CD14-positive monocyte (primary cell): ENCODE measurements around the gene PKP4. TPM values are rescaled to one million over a fixed set of nuclear protein-coding genes. Genes with fewer than 3 reads are reported as not detected.

Experiments used
- DNase-seq, 3 donors: peaks; one replicate each; pipeline ENCODE4 v3.0.0-alpha.2; 2011 to 2022
- H2AFZ ChIP-seq: 2 replicates; pipeline ENCODE4 v1.6.0; 2012; ENCODE audit warnings: mild to moderate bottlenecking, low read depth, low read length, inconsistent platforms; ENCODE audit not compliant: insufficient read depth, poor library complexity, severe bottlenecking
- H3K27ac ChIP-seq, 2 donors: 1 replicate in 1 of 2; 2 replicates in 1 of 2; pipeline ENCODE4 v1.5.1; 2012 to 2013; ENCODE audit warnings: low read length in 2 of 2, control low read depth in 1 of 2, inconsistent platforms in 1 of 2, low read depth in 1 of 2, mild to moderate bottlenecking in 1 of 2
- H3K27me3 ChIP-seq, 2 donors: one replicate each; pipeline versions ENCODE4 v1.6.0 to v1.6.1; 2011 to 2013; ENCODE audit warnings: low read length in 2 of 2; ENCODE audit not compliant: control insufficient read depth in 2 of 2, insufficient read depth in 2 of 2
- H3K36me3 ChIP-seq, 2 donors: replicated peaks in 1 of 2; 1 replicate in 1 of 2; 2 replicates in 1 of 2; pipeline versions ENCODE4 v1.5.1 to v1.6.1; 2012 to 2013; ENCODE audit warnings: low read length in 2 of 2, control low read depth in 1 of 2, inconsistent platforms in 1 of 2, mild to moderate bottlenecking in 1 of 2; ENCODE audit not compliant: insufficient read depth in 2 of 2, control insufficient read depth in 1 of 2
- H3K4me1 ChIP-seq, 2 donors: 1 replicate in 1 of 2; 2 replicates in 1 of 2; pipeline versions ENCODE4 v1.5.1 to v1.6.1; 2012 to 2013; ENCODE audit warnings: low read length in 2 of 2, control low read depth in 1 of 2, inconsistent platforms in 1 of 2, mild to moderate bottlenecking in 1 of 2, moderate library complexity in 1 of 2; ENCODE audit not compliant: insufficient read depth in 2 of 2, control insufficient read depth in 1 of 2
- H3K4me2 ChIP-seq: replicated peaks from 2 replicates; pipeline ENCODE3; 2012; ENCODE audit warnings: low read length, moderate library complexity, mild to moderate bottlenecking; ENCODE audit not compliant: poor library complexity, severe bottlenecking; ENCODE audit errors: extremely low read depth
- H3K4me3 ChIP-seq, 3 experiments: fragments of 200-600 bp in 1 of 3; sonication (generic) in 1 of 3; replicated peaks in 1 of 3; 1 replicate in 2 of 3; 2 replicates in 1 of 3; pipeline ENCODE4 v1.5.1; 2011 to 2013; ENCODE audit warnings: low read length in 3 of 3, mild to moderate bottlenecking in 3 of 3, control low read depth in 2 of 3, low read depth in 2 of 3, inconsistent platforms in 1 of 3, moderate library complexity in 1 of 3
- H3K79me2 ChIP-seq: 2 replicates; pipeline ENCODE4 v1.6.0; 2012; ENCODE audit warnings: mild to moderate bottlenecking, control low read depth, inconsistent platforms, low read length, moderate library complexity; ENCODE audit not compliant: insufficient read depth
- H3K9ac ChIP-seq: 2 replicates; pipeline ENCODE4 v1.6.0; 2017; ENCODE audit warnings: low read length, mild to moderate bottlenecking; ENCODE audit not compliant: insufficient read depth, poor library complexity, severe bottlenecking
- H3K9me3 ChIP-seq, 2 donors: replicated peaks in 1 of 2; 1 replicate in 1 of 2; 2 replicates in 1 of 2; pipeline versions ENCODE4 v1.5.1 to v1.6.1; 2012 to 2013; ENCODE audit warnings: low read length in 2 of 2, control low read depth in 1 of 2; ENCODE audit not compliant: control insufficient read depth in 1 of 2, insufficient read depth in 1 of 2
- H4K20me1 ChIP-seq: 2 replicates; pipeline ENCODE4 v1.6.0; 2012; ENCODE audit warnings: mild to moderate bottlenecking, low read length, control low read depth, moderate library complexity; ENCODE audit not compliant: insufficient read depth
- H3K27ac Mint-ChIP-seq, 7 donors: one replicate each; pipeline ENCODE4 v1.8.0; 2020; ENCODE audit warnings: mild to moderate bottlenecking in 7 of 7, mixed read lengths in 7 of 7, moderate library complexity in 6 of 7, inconsistent platforms in 2 of 7
- H3K27me3 Mint-ChIP-seq, 3 donors: one replicate each; pipeline ENCODE4 v1.8.0; 2021 to 2022; ENCODE audit warnings: low read depth in 3 of 3, mild to moderate bottlenecking in 3 of 3, mixed read lengths in 3 of 3, moderate library complexity in 3 of 3, inconsistent platforms in 1 of 3
- H3K36me3 Mint-ChIP-seq, 2 donors: one replicate each; pipeline ENCODE4 v1.8.0; 2020; ENCODE audit warnings: mixed read lengths in 2 of 2, inconsistent platforms in 1 of 2, mild to moderate bottlenecking in 1 of 2
- H3K4me1 Mint-ChIP-seq: one replicate; pipeline ENCODE4 v1.8.0; 2020; ENCODE audit warnings: mild to moderate bottlenecking, mixed read lengths
- H3K4me3 Mint-ChIP-seq, 2 donors: one replicate each; pipeline ENCODE4 v1.8.0; 2020; ENCODE audit warnings: mild to moderate bottlenecking in 2 of 2, mixed read lengths in 2 of 2, moderate library complexity in 1 of 2
- H3K9me3 Mint-ChIP-seq, 7 donors: one replicate each; pipeline ENCODE4 v1.8.0; 2020 to 2022; ENCODE audit warnings: mixed read lengths in 7 of 7, mild to moderate bottlenecking in 6 of 7, moderate library complexity in 6 of 7, inconsistent platforms in 2 of 7
- CTCF ChIP-seq: fragments of 200-600 bp; IDR thresholded peaks from one replicate; pipeline ENCODE4 v1.8.0; 2022; ENCODE audit warnings: antibody characterized with exemption, mild to moderate bottlenecking
- WGBS: methylation state at CpG from one replicate; pipeline ENCODE4 v1.1.5; 2013; ENCODE audit warnings: missing lambda C conversion rate; ENCODE audit not compliant: insufficient coverage; 5-methylcytosine and 5-hydroxymethylcytosine counted together
- intact Hi-C, 2 donors: fragments of 100-400 bp; cut with micrococcal nuclease; formaldehyde crosslinking; loops; one replicate each; pipeline versions ENCODE4 v1.15.0 to v1.15.1; 2023
- polyA plus RNA-seq, 3 donors: library from polyadenylated mRNA; depleted of rRNA in 1 of 3; unstranded in 2 of 3; stranded (reverse) in 1 of 3; fragments of 300-500 nt in 2 of 3; fragments of >200 nt in 1 of 3; fragmentation: Illumina TruSeq in 2 of 3; gene quantifications; 1 replicate in 2 of 3; 2 replicates in 1 of 3; pipeline ENCODE4 v1.2.3, GENCODE V29; 2012 to 2021

PKP4 gene
- polyA plus RNA-seq, 3 donors = 0.33 to 9.4 (median 0.73) TPM

- DNase-seq = no peak
- Histone ChIP-seq H3K27me3 (no peaks in the 10 kb centered on the region), H3K4me2 (no peak overlapping the region), H3K27ac (no peak overlapping the region), H3K9me3 (no peaks in the 10 kb centered on the region), H3K4me3 (no peak overlapping the region), H3K4me1 (no peaks in the 10 kb centered on the region), H3K36me3 (no peaks in the 10 kb centered on the region), H4K20me1 (no peaks in the 10 kb centered on the region), H3K79me2 (no peaks in the 10 kb centered on the region), H2AFZ (no peak overlapping the region), H3K9ac (no peak overlapping the region)
- intact Hi-C loops = no loop called here
- H3K4me1 Mint-ChIP-seq = peaks cover 5% of the 10 kb centered on the region
- peaks cover 5 to 6% of the 10 kb centered on the region in 2 donors for H3K36me3 Mint-ChIP-seq
- H3K27ac Mint-ChIP-seq = no peak overlapping the region
- H3K27me3 Mint-ChIP-seq = peaks cover 0 to 2% (median 0%) of the 10 kb centered on the region in 3 donors
- TF ChIP-seq CTCF = no peak
- H3K9me3 Mint-ChIP-seq = peaks cover 0 to 2% (median 0%) of the 10 kb centered on the region in 7 donors
- H3K4me3 Mint-ChIP-seq = no peak overlapping the region
Observed at GRCh38 chr2:158511706-158512105, 55.0 kb downstream of the PKP4 start.

DNA sequence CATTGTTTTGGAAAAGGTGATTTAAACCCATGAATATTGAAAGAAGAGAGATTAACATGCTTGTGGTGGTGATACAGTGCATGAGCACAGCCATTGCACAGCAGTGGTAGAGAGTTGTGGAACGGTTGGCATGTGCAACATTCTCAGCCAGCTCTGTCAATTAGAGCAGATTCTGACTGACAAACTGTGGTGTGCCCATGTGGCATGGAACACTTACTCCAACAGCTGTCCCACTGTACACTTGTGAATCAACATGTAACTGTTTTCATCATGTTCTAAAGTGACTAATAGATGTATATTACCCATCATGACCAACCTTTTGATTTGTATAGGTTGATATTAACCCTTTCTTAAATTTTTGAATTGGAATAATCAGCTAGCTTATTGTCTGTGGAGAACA lies 55.6 kb downstream of the PKP4 start:
- Mint-ChIP-seq H3K27ac (no peak overlapping the region), H3K4me3 (no peak overlapping the region), H3K4me1 (peaks cover 5% of the 10 kb centered on the region)

More for the DNA sequence above, 55.6 kb downstream of the PKP4 start:
- H3K36me3 Mint-ChIP-seq = peaks cover 3 to 6% of the 10 kb centered on the region in 2 donors
- no peaks in the 10 kb centered on the region for H3K9me3 ChIP-seq
- 100% methylated on average over 1 of the region's 1 CpG for WGBS
- no peak for DNase-seq
- no peak overlapping the region for H3K27ac ChIP-seq
- H3K27me3 ChIP-seq = no peaks in the 10 kb centered on the region
- H2AFZ ChIP-seq = no peak overlapping the region
- H3K27me3 Mint-ChIP-seq = peaks cover 0 to 2% (median 0%) of the 10 kb centered on the region in 3 donors
- peaks cover 0 to 2% (median 0%) of the 10 kb centered on the region in 7 donors for H3K9me3 Mint-ChIP-seq
- H4K20me1 ChIP-seq = no peaks in the 10 kb centered on the region
- intact Hi-C loops = no loop called here
- H3K4me2 ChIP-seq = no peak overlapping the region
- H3K4me3 ChIP-seq = no peak overlapping the region
- H3K4me1 ChIP-seq = no peaks in the 10 kb centered on the region
- H3K79me2 ChIP-seq = no peaks in the 10 kb centered on the region
- H3K36me3 ChIP-seq = no peaks in the 10 kb centered on the region
- no peak for TF ChIP-seq CTCF
- H3K9ac ChIP-seq = no peak overlapping the region
